B cell (primary cell): Measurements from ENCODE around the gene RHBDL1. TPM values are rescaled to one million over a fixed set of nuclear protein-coding genes. Genes with fewer than 3 reads are reported as not detected.

ENCODE experiments used
- ATAC-seq: fragments of 200-7000 bp; cut with Tn5 transposase; one replicate; pipeline ENCODE4 v1.10.0; 2021; ENCODE audit warnings: low read depth, mild to moderate bottlenecking, moderate number of reproducible peaks, moderate library complexity
- CTCF ChIA-PET: fragments of 350-600 bp; sonication (Branson Sonifier 250); formaldehyde crosslinking; loops from one replicate; lab custom pipeline; 2021; ENCODE audit warnings: antibody characterized with exemption, inconsistent platforms; lab: Charles Lee
- POLR2A ChIA-PET: fragments of 350-600 bp; sonication (Branson Sonifier 250); formaldehyde crosslinking; loops from one replicate; lab custom pipeline; 2021; ENCODE audit warnings: antibody characterized with exemption; lab: Charles Lee
- DNase-seq: peaks from one replicate; pipeline ENCODE4 v3.0.0; 2013
- H2AFZ ChIP-seq: 2 replicates; pipeline ENCODE4 v1.6.1; 2012; ENCODE audit warnings: mild to moderate bottlenecking, low read depth, low read length; ENCODE audit not compliant: insufficient read depth, poor library complexity, severe bottlenecking
- H3K27ac ChIP-seq, 2 donors: 1 replicate in 1 of 2; 2 replicates in 1 of 2; pipeline ENCODE4 v1.5.1; 2012 to 2013; ENCODE audit warnings: low read length in 2 of 2, mild to moderate bottlenecking in 2 of 2, moderate library complexity in 1 of 2
- H3K27me3 ChIP-seq, 4 experiments: fragments of 200-600 bp in 1 of 4; sonication (generic) in 1 of 4; replicated peaks in 1 of 4; 1 replicate in 2 of 4; 2 replicates in 2 of 4; pipeline versions ENCODE4 v1.6.1 to v1.7.0; 2013 to 2016; ENCODE audit warnings: low read length in 3 of 4, mild to moderate bottlenecking in 2 of 4, mixed read lengths in 1 of 4, moderate library complexity in 1 of 4; ENCODE audit not compliant: insufficient read depth in 4 of 4, control insufficient read depth in 3 of 4; ENCODE audit errors: control extremely low read depth in 1 of 4
- H3K36me3 ChIP-seq, 2 experiments: replicated peaks in 1 of 2; 1 replicate in 1 of 2; 2 replicates in 1 of 2; pipeline versions ENCODE4 v1.6.1 to v1.7.1; 2013; ENCODE audit warnings: low read length in 1 of 2; ENCODE audit not compliant: insufficient read depth in 2 of 2, control insufficient read depth in 1 of 2; ENCODE audit errors: control extremely low read depth in 1 of 2, extremely low read depth in 1 of 2
- H3K4me1 ChIP-seq, 2 donors: fragments of 200-600 bp in 1 of 2; sonication (generic) in 1 of 2; 1 replicate in 1 of 2; 2 replicates in 1 of 2; pipeline versions ENCODE4 v1.5.1 to v1.6.1; 2013 to 2017; ENCODE audit warnings: low read length in 2 of 2; ENCODE audit not compliant: control insufficient read depth in 2 of 2, insufficient read depth in 2 of 2
- H3K4me2 ChIP-seq: replicated peaks from 2 replicates; pipeline ENCODE3; 2012; ENCODE audit warnings: mild to moderate bottlenecking, low read depth, low read length; ENCODE audit not compliant: poor library complexity, severe bottlenecking
- H3K4me3 ChIP-seq, 5 experiments: fragments of 200-600 bp in 1 of 5; sonication (generic) in 1 of 5; 1 replicate in 3 of 5; 2 replicates in 2 of 5; pipeline versions ENCODE4 v1.5.1 to v1.7.0; 2011 to 2016; ENCODE audit warnings: low read length in 4 of 5, mild to moderate bottlenecking in 4 of 5, low read depth in 2 of 5, control low read depth in 1 of 5, moderate library complexity in 1 of 5; ENCODE audit not compliant: insufficient read depth in 1 of 5; ENCODE audit errors: control extremely low read depth in 1 of 5, extremely low read depth in 1 of 5
- H3K79me2 ChIP-seq: fragments of 200-600 bp; sonication (generic); one replicate; pipeline ENCODE4 v1.6.0; 2016; ENCODE audit warnings: low read length; ENCODE audit not compliant: control insufficient read depth, insufficient read depth
- H3K9ac ChIP-seq: fragments of 200-600 bp; sonication (generic); 2 replicates; pipeline ENCODE4 v1.6.1; 2017; ENCODE audit warnings: mild to moderate bottlenecking, low read length, moderate library complexity
- H3K9me3 ChIP-seq, 3 donors: one replicate each; pipeline versions ENCODE4 v1.6.1 to v1.7.1; 2013; ENCODE audit warnings: low read length in 2 of 3; ENCODE audit not compliant: control insufficient read depth in 2 of 3, insufficient read depth in 1 of 3; ENCODE audit errors: control extremely low read depth in 1 of 3
- H4K20me1 ChIP-seq: 2 replicates; pipeline ENCODE4 v1.6.0; 2012; ENCODE audit warnings: mild to moderate bottlenecking, low read length; ENCODE audit not compliant: insufficient read depth, control insufficient read depth, poor library complexity, severe bottlenecking
- H3K27ac Mint-ChIP-seq: one replicate; pipeline ENCODE4 v1.8.0; 2021; ENCODE audit warnings: mixed read lengths
- H3K27me3 Mint-ChIP-seq: one replicate; pipeline ENCODE4 v1.8.0; 2021; ENCODE audit warnings: mixed read lengths
- H3K4me1 Mint-ChIP-seq: one replicate; pipeline ENCODE4 v1.8.0; 2021; ENCODE audit warnings: mixed read lengths
- H3K4me3 Mint-ChIP-seq: one replicate; pipeline ENCODE4 v1.8.0; 2021; ENCODE audit warnings: mixed read lengths
- H3K9me3 Mint-ChIP-seq: one replicate; pipeline ENCODE4 v1.8.0; 2022; ENCODE audit warnings: mixed read lengths; ENCODE audit not compliant: insufficient read depth
- CTCF ChIP-seq: fragments of 200-600 bp; IDR thresholded peaks from one replicate; pipeline ENCODE4 v1.8.0; 2022; ENCODE audit warnings: antibody characterized with exemption, mild to moderate bottlenecking
- EZH2 ChIP-seq: IDR thresholded peaks from 2 replicates; pipeline ENCODE4 v1.6.1; 2012; ENCODE audit warnings: borderline replicate concordance, low read depth, mild to moderate bottlenecking, moderate library complexity, low read length; ENCODE audit not compliant: insufficient read depth, poor library complexity, severe bottlenecking
- WGBS: methylation state at CpG from one replicate; pipeline ENCODE4 v1.1.5; 2013; ENCODE audit warnings: missing lambda C conversion rate; ENCODE audit not compliant: insufficient coverage; 5-methylcytosine and 5-hydroxymethylcytosine counted together
- intact Hi-C: fragments of 100-400 bp; cut with micrococcal nuclease; formaldehyde crosslinking; loops from one replicate; pipeline ENCODE4 v1.10.0; 2022
- polyA plus RNA-seq: library from polyadenylated mRNA; depleted of rRNA; stranded (reverse); fragments of >200 nt; gene quantifications from 2 replicates; pipeline ENCODE4 v1.2.3, GENCODE V29; 2012
- total RNA-seq, 2 donors: library from RNA; stranded (reverse); fragments of 120-200 nt in 1 of 2; gene quantifications; 1 replicate in 1 of 2; 2 replicates in 1 of 2; pipeline versions ENCODE4 v1.2.3 to v1.2.4, GENCODE V29; 2013 to 2022

The RHBDL1 gene
- total and polyA plus RNA-seq, 2 donors (not counting 1 experiment from before 2014, with no cell fraction given), result 0.76 to 1.6 TPM

GRCh38 chr16:668519-669171 lies 6.8 kb upstream of the RHBDL1 start:
- peaks cover 5% of the 10 kb centered on the region for H3K79me2 ChIP-seq
- POLR2A ChIA-PET, result no interaction called here
- no peaks in the 10 kb centered on the region for H3K9me3 Mint-ChIP-seq
- peaks cover 31% of the 10 kb centered on the region for H4K20me1 ChIP-seq
- peak overlapping the region; percentile 91 for H3K9ac ChIP-seq
- peak overlapping the region in 1 of 2 donors; percentile 79 for H3K27ac ChIP-seq
- CTCF ChIA-PET, result interaction anchor here (2.4 kb wide), 1 partner anchor 13 kb away, joined by 7 read pairs; no protein-coding TSS in a partner anchor
- DNase-seq (no peak), ATAC-seq (no peak)
- WGBS, result 12% methylated on average over 50 of the region's 50 CpGs
- H2AFZ ChIP-seq, result peak overlapping the region; percentile 94
- H3K4me1 Mint-ChIP-seq, result peaks cover 10% of the 10 kb centered on the region
- H3K27ac Mint-ChIP-seq, result no peak overlapping the region
- TF ChIP-seq CTCF (no peak), EZH2 (no peak)
- H3K36me3 ChIP-seq, result peaks cover 0 to 31% of the 10 kb centered on the region in 2 experiments
- H3K9me3 ChIP-seq, result no peaks in the 10 kb centered on the region
- peak overlapping the region; percentile 86 for H3K4me3 Mint-ChIP-seq
- peaks cover 15 to 25% of the 10 kb centered on the region in 2 donors for H3K4me1 ChIP-seq
- intact Hi-C loops, result loop anchor here (1.0 to 5.0 kb wide), 4 partner anchors 11 to 276 kb away; partner anchors contain the start of genes JMJD8 and METTL26
- peak overlapping the region; percentile 99 for H3K4me2 ChIP-seq
- peak overlapping the region; percentile 23 to 84 (median 73) for H3K4me3 ChIP-seq
- H3K27me3 Mint-ChIP-seq, result no peaks in the 10 kb centered on the region
- no peaks in the 10 kb centered on the region for H3K27me3 ChIP-seq

- Mint-ChIP-seq H3K4me3 (peak overlapping the region; percentile 86), H3K27ac (no peak overlapping the region), H3K4me1 (peaks cover 10% of the 10 kb centered on the region), H3K27me3 (no peaks in the 10 kb centered on the region), H3K9me3 (no peaks in the 10 kb centered on the region)
- Histone ChIP-seq H3K9me3 (no peaks in the 10 kb centered on the region), H3K27ac (no peak overlapping the region), H4K20me1 (peaks cover 31% of the 10 kb centered on the region), H3K79me2 (peaks cover 5% of the 10 kb centered on the region), H3K27me3 (peaks cover 0 to 2% (median under 1%) of the 10 kb centered on the region in 4 experiments), H3K4me3 (no peak overlapping the region), H3K36me3 (peaks cover 0 to 31% of the 10 kb centered on the region in 2 experiments), H3K4me2 (no peak overlapping the region), H2AFZ (no peak overlapping the region), H3K4me1 (peaks cover 15 to 25% of the 10 kb centered on the region in 2 donors), H3K9ac (no peak overlapping the region)
- no peak for TF ChIP-seq CTCF
- no peak for TF ChIP-seq EZH2
- no peak for DNase-seq
- ChIA-PET POLR2A (no interaction called here), CTCF (no interaction called here)
- WGBS, result 98% methylated on average over 13 of the region's 13 CpGs
- no peak for ATAC-seq
- intact Hi-C loops, result loop anchor here (2.0 to 5.0 kb wide), 2 partner anchors 15 to 277 kb away; partner anchors contain the start of gene JMJD8
These were observed 5.8 kb upstream of the RHBDL1 start for GRCh38 chr16:669666-670065.
